GM21423 (cell line): ENCODE results near the gene FBN3.
"Not testable (repeated sequence)": the region's sequence is repeated elsewhere in the genome, so short reads cannot be mapped to it uniquely, and the experiment has no call there.

ENCODE experiments used
- ATAC-seq: cut with Tn5 transposase; IDR thresholded peaks from one replicate; pipeline ENCODE4 v1.9.1; 2021; ENCODE audit warnings: mild to moderate bottlenecking, moderate library complexity; ENCODE audit not compliant: unreplicated experiment

Gene FBN3

DNA sequence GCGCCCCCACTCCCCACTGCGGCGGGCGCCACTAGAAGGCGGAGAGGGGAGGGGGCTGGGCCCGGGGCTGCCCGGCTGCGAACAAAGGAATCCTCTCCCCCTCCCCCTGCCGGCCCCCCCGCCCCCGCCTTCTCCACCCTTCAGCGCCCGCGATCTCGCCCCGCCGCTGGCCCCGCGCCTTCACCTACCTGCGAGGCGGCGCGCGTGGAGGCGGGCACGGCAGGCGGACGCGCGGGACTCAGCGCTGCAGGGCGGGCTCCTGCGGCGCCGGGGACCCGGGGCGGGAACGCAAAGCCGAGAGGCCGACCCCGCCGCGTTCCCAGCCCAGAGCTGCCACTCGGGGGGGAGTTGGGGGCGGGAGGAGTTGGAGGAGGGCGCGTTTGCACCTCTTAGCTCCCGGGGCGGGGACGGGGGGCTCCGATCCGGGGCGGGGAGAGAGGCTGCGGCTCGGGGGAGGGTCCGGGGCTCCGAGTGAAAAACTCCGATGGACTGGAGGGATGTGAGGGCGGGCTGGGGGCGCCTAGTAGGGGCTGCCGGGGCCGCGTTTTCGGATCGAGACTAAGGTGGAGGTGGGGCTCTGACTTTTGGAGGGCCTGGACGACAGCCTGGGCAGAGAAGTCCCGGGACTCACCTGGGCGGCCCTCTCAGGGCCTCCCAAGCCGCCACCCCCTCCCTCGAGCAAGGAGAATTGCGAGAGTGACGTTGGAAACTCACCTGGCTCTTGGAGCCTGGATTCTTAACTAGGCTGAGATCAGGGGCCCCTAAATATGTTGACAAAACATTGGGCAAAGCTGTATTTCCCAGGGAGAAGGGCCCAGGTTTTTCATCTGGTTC lies at the start of gene FBN3:
Gene FBN3 (minus strand): TSS at position 332 of the 834 bp plus-strand sequence. CDS start 2,112 bp downstream, outside the sequence.
- ATAC-seq, result no peak

DNA sequence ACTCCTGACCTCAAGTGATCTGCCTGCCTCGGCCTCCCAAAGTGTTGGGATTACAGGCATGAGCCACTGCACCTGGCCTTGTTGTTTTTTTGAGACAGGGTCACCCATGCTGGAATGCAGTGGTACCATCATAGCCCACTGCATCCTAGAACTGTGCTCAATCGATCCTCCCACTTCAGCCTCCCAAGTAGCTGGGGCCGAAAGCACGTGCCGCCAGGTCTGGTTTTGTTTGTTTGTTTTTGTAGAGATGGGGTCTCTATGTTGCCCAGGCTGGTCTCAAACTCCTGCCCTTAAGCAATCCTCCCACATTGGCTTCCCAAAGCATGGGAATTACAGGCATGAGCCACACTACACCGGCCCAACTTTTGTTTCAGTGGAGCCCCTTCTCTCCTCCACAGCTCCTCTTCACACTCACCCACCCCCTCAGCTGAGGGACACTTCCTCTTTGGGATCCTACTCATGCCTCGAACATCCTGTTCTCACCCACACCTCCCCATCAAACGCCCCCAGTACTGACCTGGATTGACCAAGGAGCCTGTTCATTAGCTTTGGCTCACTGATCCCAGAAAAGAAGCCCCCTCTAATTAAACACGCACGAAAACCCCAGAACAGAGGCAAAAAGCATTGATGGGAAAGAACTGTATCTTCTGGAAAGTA lies 47.0 kb upstream of the FBN3 start:
- no peak for ATAC-seq

DNA sequence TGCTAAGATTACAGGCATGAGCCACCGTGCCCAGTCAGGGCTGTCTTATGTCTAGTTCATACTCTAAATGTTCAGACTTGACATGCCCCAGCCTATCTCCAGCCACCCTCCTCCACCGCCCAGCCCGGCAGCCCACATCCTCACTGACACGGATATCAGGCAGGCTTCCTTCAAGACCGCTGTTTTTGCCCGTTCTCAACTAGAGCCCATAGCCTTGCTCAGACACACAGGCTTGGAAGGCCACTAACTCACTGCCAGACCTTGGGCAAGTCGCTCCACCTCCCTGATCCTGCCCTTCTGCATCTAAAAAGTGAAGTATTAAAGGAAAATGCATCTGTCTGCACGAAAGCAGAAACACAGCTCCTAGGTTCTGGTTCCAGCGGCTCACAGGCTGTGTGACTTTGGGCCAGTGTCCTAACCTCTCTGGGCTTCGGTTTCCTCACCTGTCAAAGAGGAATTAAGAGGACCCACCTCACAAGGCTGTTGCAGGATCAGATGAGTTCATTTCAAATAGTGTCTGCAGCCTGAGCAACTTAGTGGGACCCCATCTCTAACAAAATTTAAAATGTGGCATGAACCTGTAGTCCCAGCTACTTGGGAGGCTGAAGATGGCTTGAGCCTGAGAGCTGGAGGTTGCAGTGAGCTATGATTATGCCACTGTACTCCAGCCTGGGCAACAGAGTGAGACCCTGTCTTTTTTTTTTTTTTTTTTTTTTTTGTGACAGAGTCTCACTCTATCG lies 45.3 kb upstream of the FBN3 start:
- no peak for ATAC-seq

DNA sequence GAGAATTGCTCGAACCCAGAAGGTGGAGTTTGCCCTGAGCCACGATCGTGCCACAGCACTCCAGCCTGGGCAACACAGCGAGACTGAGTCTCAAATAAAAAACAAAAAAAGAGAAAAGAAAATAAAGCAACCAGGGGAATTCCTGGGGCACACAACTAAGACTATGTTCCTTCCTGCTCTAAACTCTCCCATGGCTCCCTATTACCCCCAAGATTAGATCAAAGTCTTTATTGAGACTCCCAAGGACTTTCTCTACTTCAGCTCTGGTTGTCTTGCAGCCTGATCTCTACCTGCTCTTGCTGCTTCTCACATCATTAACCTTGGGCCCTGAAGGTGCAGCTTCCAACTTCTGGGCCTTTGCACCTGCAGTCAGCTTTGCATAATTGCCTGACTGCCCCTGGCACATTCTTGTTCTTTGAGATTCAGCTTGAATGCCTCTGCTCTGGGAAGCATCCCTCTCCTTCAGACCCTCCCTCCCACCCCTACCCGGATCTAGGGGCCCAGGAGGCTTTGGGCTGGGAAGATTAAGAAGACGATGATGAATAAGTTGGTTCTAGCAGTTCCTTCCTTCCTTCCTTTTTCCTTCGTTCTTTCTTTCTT lies 42.9 kb upstream of the FBN3 start:
- no peak for ATAC-seq

DNA sequence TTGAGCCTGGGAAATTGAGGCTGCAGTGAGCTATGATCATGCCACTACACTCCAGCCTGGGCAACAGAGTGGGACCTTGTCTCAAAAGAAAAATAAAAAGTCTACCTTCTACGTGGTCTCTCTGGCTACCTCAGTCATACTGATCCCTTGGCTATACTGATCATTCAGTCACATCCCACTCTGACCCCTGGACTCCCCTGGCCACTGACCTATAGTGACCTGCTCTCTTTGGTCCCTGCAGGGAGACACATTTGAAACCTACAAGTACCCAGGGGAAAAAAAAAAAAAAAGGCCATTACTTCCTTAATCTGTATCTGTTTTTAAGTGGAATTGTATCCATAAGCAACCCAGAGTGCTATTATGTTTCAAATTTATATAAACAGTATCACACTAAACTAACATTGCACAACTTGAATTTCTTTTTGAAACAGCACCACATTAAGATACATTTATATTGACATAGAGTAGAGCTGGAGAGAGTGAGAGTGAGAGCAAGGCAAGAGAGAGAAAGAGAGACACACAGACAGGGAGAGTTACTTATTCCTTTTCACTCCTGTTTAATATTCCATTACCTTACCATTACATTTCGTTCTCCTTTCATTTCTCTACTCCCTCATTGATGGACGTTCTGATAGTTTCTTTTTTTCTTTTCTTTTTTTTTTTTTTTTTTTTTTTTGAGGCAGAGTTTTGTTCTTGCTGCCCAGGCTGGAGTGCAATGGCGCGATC lies 36.1 kb upstream of the FBN3 start:
- no peak for ATAC-seq

DNA sequence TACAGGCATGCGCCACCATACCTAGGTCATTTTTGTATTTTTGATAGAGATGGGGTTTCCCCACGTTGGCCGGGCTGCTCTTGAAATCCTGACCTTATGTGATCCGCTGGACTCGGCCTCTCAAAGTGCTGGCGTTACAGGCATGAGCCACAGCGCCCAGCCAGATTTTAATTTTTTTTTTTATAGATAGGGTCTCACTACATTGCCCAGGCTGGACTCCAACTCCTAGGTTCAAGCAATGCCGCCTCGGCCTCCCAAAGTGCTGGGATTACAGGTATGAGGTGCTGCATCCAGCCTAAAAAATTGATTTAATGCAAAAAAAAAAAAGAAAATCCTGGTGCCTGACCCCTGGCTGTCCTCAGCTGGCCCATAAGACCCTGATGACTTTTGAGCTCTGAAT lies 34.9 kb upstream of the FBN3 start:
- ATAC-seq, result no peak

DNA sequence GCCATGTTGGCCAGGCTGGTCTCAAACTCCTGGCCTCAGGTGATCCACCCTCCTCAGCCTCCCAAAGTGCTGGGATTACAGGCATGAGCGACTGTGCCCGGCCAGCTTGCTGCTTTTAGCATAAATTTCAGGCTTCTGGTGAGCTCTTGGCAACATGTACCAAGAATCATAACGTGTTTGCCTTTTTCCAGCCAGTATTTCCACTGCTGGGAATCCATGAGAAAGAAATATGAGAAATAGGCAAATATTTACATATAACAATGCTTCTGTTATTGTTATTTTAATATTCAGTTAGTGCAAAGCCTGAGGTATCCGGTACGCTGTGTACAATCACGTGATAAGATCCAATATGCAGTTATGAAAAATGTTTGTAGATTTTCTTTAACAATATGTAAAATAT lies 30.6 kb upstream of the FBN3 start:
- ATAC-seq, result no peak

DNA sequence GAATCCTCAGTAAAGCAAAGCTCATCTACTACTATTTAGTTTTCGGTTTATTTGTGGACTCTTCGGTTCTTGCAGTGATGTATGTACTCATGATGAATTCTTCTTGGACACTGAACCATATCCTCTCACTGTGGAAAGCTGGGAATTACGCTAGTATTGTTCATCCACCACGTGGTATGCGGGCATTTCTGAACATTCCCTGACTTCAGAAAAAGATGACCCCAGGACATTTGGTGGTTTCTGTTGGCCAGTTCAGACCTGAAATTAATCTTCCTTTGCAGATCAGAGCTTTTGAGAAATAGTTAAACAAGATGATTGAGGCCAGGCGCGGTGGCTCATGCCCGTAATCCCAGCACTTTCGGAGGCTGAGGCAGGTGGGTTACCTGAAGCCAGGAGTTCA lies 25.3 kb upstream of the FBN3 start:
- no peak for ATAC-seq

DNA sequence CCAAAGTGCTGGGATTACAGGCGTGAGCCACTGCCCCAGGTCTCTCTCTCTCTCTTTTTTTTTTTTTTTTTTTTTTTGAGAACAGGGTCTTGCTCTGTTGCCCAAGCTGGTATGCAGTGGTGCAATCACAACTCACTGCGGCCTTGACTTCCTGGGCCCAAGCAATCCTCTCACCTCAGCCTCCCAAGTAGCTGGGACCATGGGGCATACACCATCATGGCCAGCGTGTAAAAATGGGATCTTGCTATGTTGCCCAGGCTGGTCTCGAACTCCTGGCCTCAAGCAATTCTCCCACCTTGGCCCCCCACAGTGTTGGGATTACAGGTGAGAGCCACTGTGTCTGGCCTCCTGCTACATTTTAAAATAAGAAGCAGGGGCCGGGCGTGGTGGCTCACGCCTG lies 19.1 kb upstream of the FBN3 start:
- ATAC-seq, result no peak

DNA sequence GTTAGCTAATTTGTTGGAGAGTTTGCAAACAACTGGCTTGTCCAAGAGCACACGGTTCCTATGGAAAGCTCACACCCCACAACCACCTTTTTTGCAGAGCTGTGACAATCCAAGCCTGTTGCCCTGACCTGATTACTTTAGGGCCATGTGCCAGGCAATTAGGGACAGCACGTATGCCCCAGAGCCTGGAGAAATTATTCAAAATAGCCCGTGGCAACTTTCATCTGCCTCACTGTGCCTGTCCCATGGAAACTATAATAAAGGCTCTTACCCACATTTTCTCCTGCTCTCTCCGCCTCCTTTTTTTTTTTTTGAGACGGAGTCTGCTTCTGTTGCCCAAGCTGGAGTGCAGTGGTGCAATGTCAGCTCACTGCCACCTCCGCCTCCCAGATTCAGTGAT lies 18.6 kb upstream of the FBN3 start:
- ATAC-seq, result no peak

DNA sequence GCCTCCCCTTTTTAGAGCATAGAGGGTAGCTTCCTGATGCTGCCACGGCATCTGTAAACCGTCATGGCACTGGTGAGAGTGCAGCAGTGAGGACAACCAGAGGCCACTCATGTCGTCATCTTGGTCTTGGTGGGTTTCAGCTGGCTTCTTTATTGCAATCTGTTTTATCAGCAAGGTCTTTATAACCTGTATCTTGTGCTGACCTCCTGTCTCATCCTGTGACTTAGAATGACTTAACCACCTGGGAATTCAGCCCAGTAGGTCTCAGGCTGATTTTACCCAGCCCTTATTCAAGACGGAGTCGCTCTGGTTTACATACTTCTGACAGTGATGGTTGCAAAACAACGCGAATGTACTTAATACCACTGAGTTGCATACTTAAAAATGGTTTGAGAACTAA lies 14.4 kb upstream of the FBN3 start:
- no peak for ATAC-seq

DNA sequence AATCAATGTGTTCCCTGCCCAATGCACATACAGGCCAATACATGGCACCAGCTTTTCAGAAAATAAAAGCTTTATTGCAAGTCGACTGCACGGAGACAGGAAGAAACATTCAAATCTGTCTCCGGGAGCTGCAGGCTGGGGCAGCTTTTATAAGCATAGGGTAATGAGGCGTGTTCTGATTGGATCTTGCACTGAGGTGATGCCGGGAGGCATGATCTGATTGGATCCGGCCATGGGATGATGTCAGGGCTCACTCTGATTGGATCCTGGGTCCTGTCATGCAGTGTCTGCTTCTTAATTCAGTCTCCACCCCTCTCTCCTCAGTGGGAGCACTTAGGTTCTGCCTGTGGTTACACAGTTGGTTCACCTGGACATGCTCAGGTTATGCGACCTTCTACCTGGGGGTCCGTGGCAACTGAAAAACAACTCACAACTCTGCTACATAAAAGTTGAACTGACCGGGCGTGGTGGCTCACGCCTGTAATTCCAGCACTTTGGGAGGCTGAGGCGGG lies 11.8 kb upstream of the FBN3 start:
- ATAC-seq, result no peak

DNA sequence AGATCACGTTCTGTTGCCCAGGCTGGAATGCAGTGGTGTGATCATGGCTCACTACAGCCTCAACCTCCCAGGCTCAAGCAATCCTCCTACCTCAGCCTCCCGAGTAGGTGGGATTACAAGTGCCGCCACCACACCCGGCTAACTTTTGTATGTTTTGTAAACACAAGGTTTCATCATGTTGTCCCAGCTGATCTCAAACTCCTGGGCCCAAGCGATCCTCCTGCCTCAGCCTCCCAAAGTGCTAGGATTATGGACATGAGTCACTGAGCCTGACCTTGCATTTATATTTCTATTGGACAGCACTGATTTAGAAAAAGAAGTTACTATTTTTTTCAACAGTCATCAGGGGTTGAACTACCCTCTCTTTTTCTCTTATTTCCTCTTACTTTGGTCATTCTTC lies 9.9 kb upstream of the FBN3 start:
- not testable (repeated sequence) for ATAC-seq

DNA sequence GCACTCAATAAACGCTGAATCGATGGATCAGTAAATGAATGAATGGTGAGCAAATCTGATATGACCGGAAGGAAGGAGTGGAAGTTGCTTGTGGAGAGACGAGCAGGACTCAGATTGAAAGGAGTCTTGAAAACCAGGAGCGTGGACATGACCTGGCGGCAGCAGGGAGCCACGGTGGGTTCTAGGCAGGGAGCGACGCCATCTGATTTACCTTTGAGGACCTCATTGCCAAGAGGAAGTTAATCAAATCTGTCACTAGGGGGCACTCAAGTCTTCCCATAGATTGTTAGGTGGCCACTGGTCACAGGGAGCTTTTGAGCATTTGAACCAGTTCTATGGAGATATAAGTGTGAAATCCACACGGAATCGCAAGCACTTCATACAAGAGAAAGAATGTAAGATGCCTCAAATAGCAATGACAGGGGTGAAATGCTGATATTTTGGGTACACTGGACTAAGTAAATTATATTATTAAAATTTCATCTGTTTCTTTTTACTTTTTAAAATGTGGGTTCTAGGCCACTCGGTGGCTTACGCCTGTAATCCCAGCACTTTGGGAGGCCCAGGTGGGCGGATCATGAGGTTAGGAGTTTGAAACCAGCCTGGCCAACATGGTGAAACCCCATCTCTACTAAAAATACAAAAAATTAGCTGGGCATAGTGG lies 9.2 kb upstream of the FBN3 start:
- ATAC-seq, result no peak

DNA sequence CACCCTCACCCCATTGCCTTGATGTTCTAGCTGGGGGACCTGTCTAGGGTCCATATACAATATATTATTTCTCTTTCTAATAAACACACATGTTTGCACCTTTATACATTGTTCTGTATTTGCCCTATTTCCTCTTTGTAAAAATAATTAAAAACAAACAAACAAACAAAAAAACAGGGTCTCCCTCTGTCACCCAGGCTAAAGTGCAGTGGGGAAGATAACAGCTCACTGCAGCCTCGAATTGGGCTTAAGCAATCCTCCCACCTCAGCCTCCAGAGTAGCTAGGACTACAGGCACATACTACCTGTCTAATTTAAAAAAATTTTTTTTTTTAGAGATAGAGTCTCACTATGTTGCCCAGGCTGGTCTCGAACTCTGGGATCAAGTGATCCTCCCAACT lies 5.9 kb upstream of the FBN3 start:
- no peak for ATAC-seq

DNA sequence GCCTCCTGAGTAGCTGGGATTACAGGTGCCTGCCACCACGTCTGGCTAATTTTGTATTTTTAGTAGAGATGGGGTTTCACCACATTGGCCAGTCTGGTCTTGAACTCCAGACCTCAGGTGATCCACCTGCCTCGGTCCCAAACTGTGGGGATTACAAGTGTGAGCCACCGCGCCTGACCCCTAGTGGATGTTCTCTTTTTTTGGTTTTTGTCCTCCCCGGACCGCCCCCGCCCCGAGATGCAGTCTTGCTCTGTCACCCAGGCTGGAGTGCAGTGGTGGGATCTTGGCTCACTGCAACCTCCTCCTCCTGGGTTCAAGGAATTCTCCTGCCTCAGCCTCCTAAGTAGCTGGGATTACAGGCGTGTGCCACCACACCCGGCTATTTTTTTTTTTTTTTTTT lies 4.6 kb upstream of the FBN3 start:
- not testable (repeated sequence) for ATAC-seq

DNA sequence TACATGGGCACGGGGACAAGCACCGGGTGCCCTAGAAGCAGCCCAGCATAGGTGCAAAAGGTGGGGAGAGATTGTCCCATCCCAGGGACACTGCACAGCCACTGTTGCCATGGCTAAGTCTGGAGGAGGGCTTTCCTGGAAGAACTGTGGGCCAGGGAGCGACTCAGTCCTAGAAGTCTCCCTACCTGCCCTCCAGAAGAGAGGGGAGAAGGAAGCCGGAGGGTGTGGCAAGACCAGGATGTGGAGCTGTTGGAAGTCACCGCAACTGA lies 2.3 kb upstream of the FBN3 start:
- no peak for ATAC-seq

DNA sequence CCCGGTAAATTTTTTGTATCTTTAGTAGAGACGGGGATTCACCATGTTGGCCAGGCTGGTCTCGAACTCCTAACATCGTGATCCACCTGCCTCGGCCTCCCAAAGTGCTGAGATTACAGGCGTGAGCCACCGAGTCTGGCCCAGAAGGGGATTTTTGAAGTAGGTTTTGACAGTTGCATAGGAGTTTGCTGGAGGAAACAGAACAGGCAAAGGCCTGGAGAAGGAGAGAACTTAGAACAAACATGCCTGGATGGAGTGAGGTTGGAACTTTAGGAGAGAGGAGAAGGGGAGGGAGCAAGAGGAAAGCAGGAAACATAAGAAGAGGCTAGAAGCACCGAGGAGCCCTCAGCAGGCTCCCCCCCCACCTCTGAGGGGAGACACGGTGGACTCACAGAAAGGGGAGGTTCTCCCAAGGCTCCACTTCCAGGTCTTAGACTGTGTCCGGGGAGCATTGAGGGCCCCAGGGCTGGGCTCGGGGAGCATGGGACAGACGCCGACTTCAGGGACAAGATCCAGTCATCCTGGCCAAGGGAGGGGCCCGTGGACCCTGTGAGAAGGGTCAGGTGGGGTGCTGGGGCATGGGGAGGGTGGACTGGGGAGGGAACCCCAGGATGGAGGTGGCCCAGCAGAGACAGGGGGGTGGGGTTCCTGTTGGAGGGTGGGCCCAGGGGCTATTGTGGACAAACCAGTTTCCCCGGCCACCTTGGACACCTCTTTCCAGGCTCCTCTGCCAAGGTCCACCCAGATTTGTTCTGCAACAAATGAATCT lies 1.8 kb upstream of the FBN3 start:
- no peak for ATAC-seq

DNA sequence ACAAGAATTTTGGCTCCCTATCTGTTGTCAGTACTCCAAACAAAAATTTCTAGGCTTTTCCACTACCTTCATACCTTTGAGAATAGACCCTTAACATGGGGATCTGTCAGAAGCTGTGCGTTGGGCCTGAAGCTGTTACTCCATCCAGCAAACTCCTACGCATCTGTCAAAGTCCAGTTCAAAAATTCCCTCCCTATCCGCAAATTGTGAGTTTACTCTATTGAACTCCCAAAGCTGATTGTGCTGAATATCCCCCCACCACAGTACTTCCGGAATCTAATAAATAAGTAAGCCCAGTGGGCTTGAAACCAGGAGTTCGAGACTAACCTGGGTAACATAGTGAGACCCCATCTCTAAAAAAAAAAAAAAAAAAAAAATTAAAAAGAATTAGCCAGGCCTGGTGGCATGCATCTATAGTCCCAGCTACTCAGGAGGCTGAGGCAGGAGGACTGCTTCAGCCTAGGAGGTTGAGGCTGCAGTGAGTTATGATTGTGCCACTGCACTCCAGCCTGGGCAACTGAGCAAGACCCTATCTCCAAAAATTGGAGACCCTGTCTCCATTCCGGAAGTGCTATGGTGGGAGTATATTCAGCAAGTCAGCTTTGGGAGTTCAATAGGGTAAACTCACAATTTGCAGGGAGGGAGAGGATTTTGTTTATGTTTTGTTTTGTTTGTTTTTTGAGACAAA lies 930 bp upstream of the FBN3 start:
- no peak for ATAC-seq
